ENCODE data around the gene C6orf141. TPM values are rescaled to one million over a fixed set of nuclear protein-coding genes. Genes with fewer than 3 reads are reported as not detected.

C6orf141 gene
- total and polyA plus RNA-seq, 10 of the 15 experiments (the other 5 are each of a cell fraction or from before 2014, with no cell fraction given), result 0.05 to 0.19 TPM; not detected in 8

GRCh38 chr6:49514571-49515484, 35.6 kb upstream of the C6orf141 start:
- SMC1A ChIA-PET (ENCODE audit: uncharacterized antibody, unreplicated experiment), result no interaction called here
- Histone ChIP-seq H4K20me1 (ENCODE audit: control insufficient read depth, insufficient read depth) (no peaks in the 10 kb centered on the region), H3K4me3 (no peak overlapping the region), H3K9me3 (replicated peaks; ENCODE audit: control insufficient read depth, insufficient read depth, low read length) (no peaks in the 10 kb centered on the region), H3K27me3 (replicated peaks in 1 of 2; ENCODE audit: control insufficient read depth in 2 of 2, insufficient read depth in 2 of 2, low read length in 1 of 2) (no peaks in the 10 kb centered on the region), H3K79me2 (ENCODE audit: control insufficient read depth, insufficient read depth, low read length) (no peaks in the 10 kb centered on the region), H3K9ac (ENCODE audit: control insufficient read depth, insufficient read depth, low read length) (no peak overlapping the region), H3K36me3 (ENCODE audit: control insufficient read depth in 2 of 2, insufficient read depth in 2 of 2, low read length in 1 of 2) (no peaks in the 10 kb centered on the region), H3K4me2 (ENCODE audit: control insufficient read depth, insufficient read depth) (no peak overlapping the region), H3K4me1 (ENCODE audit: control insufficient read depth, insufficient read depth, low read length) (no peaks in the 10 kb centered on the region), H2AFZ (ENCODE audit: control insufficient read depth, low read depth, low read length) (no peak overlapping the region), H3K27ac (ENCODE audit: control insufficient read depth, insufficient read depth) (no peak overlapping the region)
- no peak for DNase-seq (ENCODE audit: low read depth, low spot score)
- WGBS (ENCODE audit: insufficient coverage, insufficient replicate concordance, low lambda C conversion rate, missing lambda C conversion rate), result 36% methylated on average over 8 of the region's 8 CpGs
- ATAC-seq, result no peak
- FAIRE-seq, result no peak
- no TSS peak for BruUV-seq (replicated peaks)
- in situ Hi-C loops (cut with MboI), result no loop called here
- TF ChIP-seq KDM1A (IDR thresholded peaks at IDR 0.05; ENCODE audit: borderline replicate concordance) (no peak), HCFC1 (IDR thresholded peaks at IDR 0.05; ENCODE audit: low read length) (no peak), SMC3 (IDR thresholded peaks at IDR 0.05; ENCODE audit: borderline replicate concordance, low read length) (no peak), REST (IDR thresholded peaks at IDR 0.05; ENCODE audit: low read depth, low read length) (no peak), BCLAF1 (IDR thresholded peaks at IDR 0.05) (no peak), ZBTB11 (CRISPR knock-in tag; IDR thresholded peaks at IDR 0.05) (no peak)
- POLR2A ChIA-PET, result no interaction called here
- RAD21 ChIA-PET (ENCODE audit: unreplicated experiment), result no interaction called here
- CTCF ChIA-PET, result interaction anchor here (1.0 kb wide), 1 partner anchor 10 kb away, joined by 3 read pairs; no protein-coding TSS in a partner anchor
- intact Hi-C loops (cut with micrococcal nuclease; ENCODE audit: unreplicated experiment), result no loop called here
